ENCODE measurements around the gene CAPN5. TPM values are rescaled to one million over a fixed set of nuclear protein-coding genes. Genes with fewer than 3 reads are reported as not detected.

CAPN5 gene
- total RNA-seq, 1 donor from 2014 or later, result 5.2 TPM

- Histone ChIP-seq H3K4me3 (ENCODE audit: low read length in 3 of 3) (no peak overlapping the region), H3K27ac (ENCODE audit: low read depth, low read length) (no peak overlapping the region), H3K9ac (ENCODE audit: low read depth in 1 of 3, low read length in 3 of 3) (no peak overlapping the region), H3K27me3 (ENCODE audit: control insufficient read depth in 3 of 3, insufficient read depth in 3 of 3, low read length in 3 of 3) (no peaks in the 10 kb centered on the region), H3K4me1 (ENCODE audit: control insufficient read depth in 3 of 3, insufficient read depth in 3 of 3, low read length in 3 of 3) (peaks cover 14 to 25% (median 15%) of the 10 kb centered on the region in 3 donors), H3K36me3 (ENCODE audit: control insufficient read depth in 3 of 3, insufficient read depth in 3 of 3, low read length in 3 of 3) (no peaks in the 10 kb centered on the region), H3K9me3 (ENCODE audit: control insufficient read depth in 3 of 3, low read length in 3 of 3) (no peaks in the 10 kb centered on the region)
Observed at GRCh38 chr11:77086521-77087472, 20.0 kb downstream of the CAPN5 start.

- H3K27ac ChIP-seq (ENCODE audit: low read depth, low read length), result no peak overlapping the region
Observed at GRCh38 chr11:77087723-77088225, 21.0 kb downstream of the CAPN5 start.

DNA sequence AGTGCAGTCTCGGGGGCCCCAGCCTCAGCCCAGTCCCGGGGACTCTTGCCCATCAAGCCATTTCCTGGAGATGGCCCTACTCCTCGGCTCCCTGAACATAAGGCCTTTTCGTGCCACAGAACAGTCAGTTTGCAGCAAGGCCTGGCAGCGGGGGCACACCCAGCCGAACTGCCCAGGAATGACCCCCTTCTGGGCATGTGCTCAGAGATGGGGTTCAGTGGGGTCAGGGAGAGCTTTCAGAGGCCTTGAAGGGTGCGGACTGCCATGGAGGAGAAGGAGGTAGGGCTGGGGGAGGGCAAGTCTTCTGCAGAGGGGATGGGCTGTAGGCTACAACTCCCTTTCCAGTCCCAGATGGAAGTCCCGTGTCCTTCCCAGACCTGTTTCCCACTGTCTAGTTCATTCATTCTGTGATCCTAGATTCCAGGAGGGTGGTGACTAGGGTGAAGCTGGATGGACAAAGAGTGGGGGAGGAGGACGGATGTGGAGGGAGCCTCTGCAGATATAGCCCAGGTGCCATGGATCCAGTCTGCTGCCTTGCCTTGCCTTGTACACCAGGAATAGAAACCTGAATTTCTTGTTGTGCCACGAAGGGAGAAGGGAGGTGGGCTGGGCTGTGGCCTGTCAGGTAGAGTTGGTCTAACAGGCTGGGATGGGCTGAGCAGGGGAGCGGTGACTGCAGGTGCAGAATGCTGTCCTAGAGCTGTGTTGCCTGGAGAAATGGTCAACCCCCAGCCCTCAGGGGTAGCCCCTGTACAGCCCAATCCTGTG lies 21.6 kb downstream of the CAPN5 start:
- H3K27ac ChIP-seq (ENCODE audit: low read depth, low read length), result no peak overlapping the region

More at GRCh38 chr11:77087723-77088225, 21.0 kb downstream of the CAPN5 start:
- Histone ChIP-seq H3K9me3 (ENCODE audit: control insufficient read depth in 3 of 3, low read length in 3 of 3) (no peaks in the 10 kb centered on the region), H3K4me1 (ENCODE audit: control insufficient read depth in 3 of 3, insufficient read depth in 3 of 3, low read length in 3 of 3) (peaks cover 5 to 15% (median 8%) of the 10 kb centered on the region in 3 donors), H3K9ac (ENCODE audit: low read depth in 1 of 3, low read length in 3 of 3) (no peak overlapping the region), H3K36me3 (ENCODE audit: control insufficient read depth in 3 of 3, insufficient read depth in 3 of 3, low read length in 3 of 3) (no peaks in the 10 kb centered on the region), H3K4me3 (ENCODE audit: low read length in 3 of 3) (no peak overlapping the region), H3K27me3 (ENCODE audit: control insufficient read depth in 3 of 3, insufficient read depth in 3 of 3, low read length in 3 of 3) (no peaks in the 10 kb centered on the region)

DNA sequence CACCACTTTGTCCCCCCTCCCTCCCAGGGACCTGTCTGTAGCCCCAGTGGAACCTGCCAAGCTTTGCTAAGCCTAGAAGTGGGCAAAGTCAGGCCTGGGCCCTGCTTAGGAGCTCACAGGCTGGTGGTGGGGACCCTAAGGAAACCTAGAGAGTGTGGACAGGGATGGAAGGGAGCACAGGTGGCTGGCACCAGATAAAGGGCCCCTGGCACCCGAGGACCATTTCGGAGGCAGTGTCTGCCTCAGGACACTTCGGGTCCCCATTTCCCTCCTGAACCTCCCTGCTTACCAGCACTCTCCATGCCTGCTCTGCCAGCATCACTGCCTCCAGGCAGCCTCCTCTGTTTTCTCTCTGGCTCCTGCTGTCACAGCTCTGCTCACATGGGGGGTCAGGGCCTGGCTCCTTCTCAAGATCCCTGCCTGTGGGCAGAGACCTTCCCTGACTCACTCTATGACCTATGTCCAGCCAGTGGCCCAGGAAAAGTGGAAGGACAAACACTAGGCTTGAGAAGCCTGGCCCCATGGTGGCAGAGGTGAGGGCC lies 22.3 kb downstream of the CAPN5 start:
- Histone ChIP-seq H3K27me3 (ENCODE audit: control insufficient read depth in 3 of 3, insufficient read depth in 3 of 3, low read length in 3 of 3) (no peaks in the 10 kb centered on the region), H3K4me3 (ENCODE audit: low read length in 3 of 3) (no peak overlapping the region), H3K9me3 (ENCODE audit: control insufficient read depth in 3 of 3, low read length in 3 of 3) (no peaks in the 10 kb centered on the region), H3K4me1 (ENCODE audit: control insufficient read depth in 3 of 3, insufficient read depth in 3 of 3, low read length in 3 of 3) (peaks cover 0 to 8% (median 6%) of the 10 kb centered on the region in 3 donors), H3K27ac (ENCODE audit: low read depth, low read length) (no peak overlapping the region), H3K9ac (ENCODE audit: low read depth in 1 of 3, low read length in 3 of 3) (no peak overlapping the region), H3K36me3 (ENCODE audit: control insufficient read depth in 3 of 3, insufficient read depth in 3 of 3, low read length in 3 of 3) (no peaks in the 10 kb centered on the region)

More for the DNA sequence above, 21.6 kb downstream of the CAPN5 start:
- no peaks in the 10 kb centered on the region for H3K9me3 ChIP-seq (ENCODE audit: control insufficient read depth in 3 of 3, low read length in 3 of 3)
- peaks cover 0 to 8% (median 3%) of the 10 kb centered on the region in 3 donors for H3K4me1 ChIP-seq (ENCODE audit: control insufficient read depth in 3 of 3, insufficient read depth in 3 of 3, low read length in 3 of 3)
- no peak overlapping the region for H3K4me3 ChIP-seq (ENCODE audit: low read length in 3 of 3)
- no peaks in the 10 kb centered on the region for H3K27me3 ChIP-seq (ENCODE audit: control insufficient read depth in 3 of 3, insufficient read depth in 3 of 3, low read length in 3 of 3)
- H3K9ac ChIP-seq (ENCODE audit: low read depth in 1 of 3, low read length in 3 of 3), result no peak overlapping the region
- no peaks in the 10 kb centered on the region for H3K36me3 ChIP-seq (ENCODE audit: control insufficient read depth in 3 of 3, insufficient read depth in 3 of 3, low read length in 3 of 3)

GRCh38 chr11:77090046-77090372 lies 23.2 kb downstream of the CAPN5 start:
- H3K9ac ChIP-seq (ENCODE audit: low read depth in 1 of 3, low read length in 3 of 3), result no peak overlapping the region
- no peaks in the 10 kb centered on the region for H3K27me3 ChIP-seq (ENCODE audit: control insufficient read depth in 3 of 3, insufficient read depth in 3 of 3, low read length in 3 of 3)
- H3K36me3 ChIP-seq (ENCODE audit: control insufficient read depth in 3 of 3, insufficient read depth in 3 of 3, low read length in 3 of 3), result no peaks in the 10 kb centered on the region
- H3K9me3 ChIP-seq (ENCODE audit: control insufficient read depth in 3 of 3, low read length in 3 of 3), result no peaks in the 10 kb centered on the region
- H3K4me3 ChIP-seq (ENCODE audit: low read length in 3 of 3), result no peak overlapping the region
- H3K27ac ChIP-seq (ENCODE audit: low read depth, low read length), result no peak overlapping the region
- H3K4me1 ChIP-seq (ENCODE audit: control insufficient read depth in 3 of 3, insufficient read depth in 3 of 3, low read length in 3 of 3), result peaks cover 0 to 8% (median 6%) of the 10 kb centered on the region in 3 donors

GRCh38 chr11:77090373-77091111 lies 23.8 kb downstream of the CAPN5 start:
- Histone ChIP-seq H3K27ac (ENCODE audit: low read depth, low read length) (no peak overlapping the region), H3K4me3 (ENCODE audit: low read length in 3 of 3) (no peak overlapping the region), H3K27me3 (ENCODE audit: control insufficient read depth in 3 of 3, insufficient read depth in 3 of 3, low read length in 3 of 3) (no peaks in the 10 kb centered on the region), H3K4me1 (ENCODE audit: control insufficient read depth in 3 of 3, insufficient read depth in 3 of 3, low read length in 3 of 3) (peaks cover 0 to 8% (median 6%) of the 10 kb centered on the region in 3 donors), H3K9ac (ENCODE audit: low read depth in 1 of 3, low read length in 3 of 3) (no peak overlapping the region), H3K36me3 (ENCODE audit: control insufficient read depth in 3 of 3, insufficient read depth in 3 of 3, low read length in 3 of 3) (no peaks in the 10 kb centered on the region), H3K9me3 (ENCODE audit: control insufficient read depth in 3 of 3, low read length in 3 of 3) (no peaks in the 10 kb centered on the region)

- Histone ChIP-seq H3K9me3 (ENCODE audit: control insufficient read depth in 3 of 3, low read length in 3 of 3) (no peaks in the 10 kb centered on the region), H3K27me3 (ENCODE audit: control insufficient read depth in 3 of 3, insufficient read depth in 3 of 3, low read length in 3 of 3) (no peaks in the 10 kb centered on the region), H3K27ac (ENCODE audit: low read depth, low read length) (no peak overlapping the region), H3K4me1 (ENCODE audit: control insufficient read depth in 3 of 3, insufficient read depth in 3 of 3, low read length in 3 of 3) (peaks cover 0 to 8% (median 6%) of the 10 kb centered on the region in 3 donors), H3K36me3 (ENCODE audit: control insufficient read depth in 3 of 3, insufficient read depth in 3 of 3, low read length in 3 of 3) (no peaks in the 10 kb centered on the region), H3K4me3 (ENCODE audit: low read length in 3 of 3) (no peak overlapping the region), H3K9ac (ENCODE audit: low read depth in 1 of 3, low read length in 3 of 3) (no peak overlapping the region)
Observed at GRCh38 chr11:77091146-77091940, 24.6 kb downstream of the CAPN5 start.

DNA sequence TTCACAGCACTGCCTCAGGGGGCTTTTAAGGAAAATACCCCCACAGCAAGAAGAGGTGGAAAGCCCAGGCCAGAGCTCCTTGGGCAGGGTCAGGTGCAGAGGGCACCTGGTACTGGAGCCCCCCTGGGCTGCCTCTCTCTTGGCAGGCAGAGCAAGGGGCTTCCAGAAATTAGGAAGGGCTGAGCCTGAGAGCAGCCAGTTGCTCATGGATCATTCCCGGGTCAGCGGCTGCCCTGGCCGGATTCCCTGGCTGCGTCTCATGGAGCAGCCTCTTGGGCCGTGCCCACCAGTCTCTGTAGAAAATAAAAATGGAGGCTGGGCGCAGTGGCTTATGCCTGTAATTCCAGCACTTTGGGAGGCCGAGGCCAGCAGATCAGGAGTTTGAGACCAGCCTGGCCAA lies 25.6 kb downstream of the CAPN5 start:
- no peak overlapping the region for H3K27ac ChIP-seq (ENCODE audit: low read depth, low read length)
- H3K4me3 ChIP-seq (ENCODE audit: low read length in 3 of 3), result no peak overlapping the region
- H3K9ac ChIP-seq (ENCODE audit: low read depth in 1 of 3, low read length in 3 of 3), result no peak overlapping the region
- no peaks in the 10 kb centered on the region for H3K36me3 ChIP-seq (ENCODE audit: control insufficient read depth in 3 of 3, insufficient read depth in 3 of 3, low read length in 3 of 3)
- H3K27me3 ChIP-seq (ENCODE audit: control insufficient read depth in 3 of 3, insufficient read depth in 3 of 3, low read length in 3 of 3), result no peaks in the 10 kb centered on the region
- H3K4me1 ChIP-seq (ENCODE audit: control insufficient read depth in 3 of 3, insufficient read depth in 3 of 3, low read length in 3 of 3), result peaks cover 0 to 8% (median 6%) of the 10 kb centered on the region in 3 donors
- no peaks in the 10 kb centered on the region for H3K9me3 ChIP-seq (ENCODE audit: control insufficient read depth in 3 of 3, low read length in 3 of 3)

All from skeletal muscle tissue (tissue), 4 donors.